Bronchial epithelial cell (primary cell): Measurements from ENCODE around the gene TBCA. TPM values are rescaled to one million over a fixed set of nuclear protein-coding genes. Genes with fewer than 3 reads are reported as not detected.

Experiments used
- DNase-seq: peaks from one replicate; pipeline ENCODE4 v3.0.0-alpha.2; 2010; ENCODE audit warnings: low read depth
- FAIRE-seq: peaks from 2 replicates; lab custom pipeline; 2011; peaks lifted over from hg19 to GRCh38; lab: Jason Lieb, UNC
- H3K27me3 ChIP-seq: 2 replicates; pipeline ENCODE4 v1.5.1; 2011; ENCODE audit warnings: low read length; ENCODE audit not compliant: control insufficient read depth, insufficient read depth
- H3K36me3 ChIP-seq: 2 replicates; pipeline ENCODE4 v1.5.1; 2011; ENCODE audit warnings: low read length; ENCODE audit not compliant: control insufficient read depth, insufficient read depth
- H3K4me3 ChIP-seq: 2 replicates; pipeline ENCODE4 v1.5.1; 2011; ENCODE audit warnings: mild to moderate bottlenecking, low read depth, low read length, control low read depth
- total RNA-seq: library from RNA; depleted of rRNA; stranded (reverse); fragments of >200 nt; gene quantifications from 2 replicates; pipeline ENCODE4 v1.2.1, GENCODE V29; 2014
- TF ChIP-seq, protein P1 (sequence below): IDR thresholded peaks from 2 replicates; pipeline ENCODE4 v1.5.1; 2011; ENCODE audit warnings: mild to moderate bottlenecking, moderate library complexity, low read length, control low read depth, inconsistent platforms; ENCODE audit not compliant: insufficient read depth, severe bottlenecking

The TBCA gene
- total RNA-seq, 1 donor from 2014 or later = 68.2 TPM

DNA sequence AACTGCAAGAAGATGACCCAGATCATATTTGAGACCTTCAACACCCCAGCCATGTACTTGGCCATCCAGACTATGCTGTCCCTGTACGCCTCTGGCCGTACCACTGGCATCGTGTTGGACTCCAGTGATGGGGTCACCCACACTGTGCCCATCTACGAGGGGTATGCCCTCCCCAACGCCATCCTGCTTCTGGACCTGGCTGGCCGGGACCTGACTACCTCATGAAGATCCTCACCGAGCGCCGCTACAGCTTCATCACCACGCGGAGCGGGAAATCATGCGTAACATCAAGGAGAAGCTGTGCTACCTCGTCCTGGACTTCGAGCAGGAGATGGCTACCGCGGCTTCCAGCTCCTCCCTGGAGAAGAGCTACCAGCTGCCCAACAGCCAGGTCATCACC lies 9.1 kb upstream of the TBCA start:
- no peaks in the 10 kb centered on the region for H3K27me3 ChIP-seq
- FAIRE-seq (no peak), DNase-seq (no peak)
- TF ChIP-seq, protein P1, sequence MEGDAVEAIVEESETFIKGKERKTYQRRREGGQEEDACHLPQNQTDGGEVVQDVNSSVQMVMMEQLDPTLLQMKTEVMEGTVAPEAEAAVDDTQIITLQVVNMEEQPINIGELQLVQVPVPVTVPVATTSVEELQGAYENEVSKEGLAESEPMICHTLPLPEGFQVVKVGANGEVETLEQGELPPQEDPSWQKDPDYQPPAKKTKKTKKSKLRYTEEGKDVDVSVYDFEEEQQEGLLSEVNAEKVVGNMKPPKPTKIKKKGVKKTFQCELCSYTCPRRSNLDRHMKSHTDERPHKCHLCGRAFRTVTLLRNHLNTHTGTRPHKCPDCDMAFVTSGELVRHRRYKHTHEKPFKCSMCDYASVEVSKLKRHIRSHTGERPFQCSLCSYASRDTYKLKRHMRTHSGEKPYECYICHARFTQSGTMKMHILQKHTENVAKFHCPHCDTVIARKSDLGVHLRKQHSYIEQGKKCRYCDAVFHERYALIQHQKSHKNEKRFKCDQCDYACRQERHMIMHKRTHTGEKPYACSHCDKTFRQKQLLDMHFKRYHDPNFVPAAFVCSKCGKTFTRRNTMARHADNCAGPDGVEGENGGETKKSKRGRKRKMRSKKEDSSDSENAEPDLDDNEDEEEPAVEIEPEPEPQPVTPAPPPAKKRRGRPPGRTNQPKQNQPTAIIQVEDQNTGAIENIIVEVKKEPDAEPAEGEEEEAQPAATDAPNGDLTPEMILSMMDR = no peak
- no peaks in the 10 kb centered on the region for H3K36me3 ChIP-seq
- no peak overlapping the region for H3K4me3 ChIP-seq

DNA sequence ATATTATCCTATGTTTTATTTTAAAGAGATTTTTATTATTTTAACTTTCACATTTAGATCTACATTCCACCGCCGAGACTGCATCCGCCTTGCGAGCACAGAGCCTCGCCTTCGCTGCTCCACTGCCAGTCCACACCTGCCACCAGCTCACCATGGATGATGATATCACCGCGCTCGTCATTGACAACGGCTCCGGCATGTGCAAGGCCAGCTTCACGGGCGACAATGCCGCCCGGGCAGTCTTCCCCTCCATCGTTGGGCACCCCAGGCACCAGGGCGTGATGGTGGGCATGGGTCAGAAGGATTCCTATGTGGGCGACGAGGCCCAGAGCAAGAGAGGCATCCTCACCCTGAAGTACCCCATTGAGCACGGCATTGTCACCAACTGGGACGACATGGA lies 8.6 kb upstream of the TBCA start:
- H3K36me3 ChIP-seq = no peaks in the 10 kb centered on the region
- DNase-seq = no peak
- TF ChIP-seq, protein P1 = no peak
- no peak overlapping the region for H3K4me3 ChIP-seq
- FAIRE-seq = no peak
- no peaks in the 10 kb centered on the region for H3K27me3 ChIP-seq

DNA sequence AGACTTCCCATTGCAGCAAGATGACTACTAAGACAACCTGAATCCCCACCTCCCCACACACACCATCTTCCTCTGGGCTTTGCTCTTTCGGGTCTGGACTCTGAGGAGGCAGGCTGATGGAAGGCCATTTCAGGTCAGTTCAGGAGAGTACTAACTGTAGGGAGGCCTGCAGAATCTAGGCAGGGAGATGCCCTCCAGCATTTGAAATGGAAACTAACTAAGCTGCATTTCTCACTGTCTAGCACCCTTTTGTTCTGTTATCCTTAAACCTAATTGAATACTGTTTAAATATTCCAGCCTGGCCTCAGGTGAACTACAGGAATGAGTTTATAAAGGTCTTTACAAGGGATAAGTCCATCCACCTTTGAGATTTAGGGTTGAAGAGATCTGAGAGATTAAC lies 4.9 kb upstream of the TBCA start:
- FAIRE-seq (no peak), DNase-seq (no peak)
- H3K36me3 ChIP-seq = no peaks in the 10 kb centered on the region
- no peaks in the 10 kb centered on the region for H3K27me3 ChIP-seq
- TF ChIP-seq, protein P1 = no peak
- no peak overlapping the region for H3K4me3 ChIP-seq

DNA sequence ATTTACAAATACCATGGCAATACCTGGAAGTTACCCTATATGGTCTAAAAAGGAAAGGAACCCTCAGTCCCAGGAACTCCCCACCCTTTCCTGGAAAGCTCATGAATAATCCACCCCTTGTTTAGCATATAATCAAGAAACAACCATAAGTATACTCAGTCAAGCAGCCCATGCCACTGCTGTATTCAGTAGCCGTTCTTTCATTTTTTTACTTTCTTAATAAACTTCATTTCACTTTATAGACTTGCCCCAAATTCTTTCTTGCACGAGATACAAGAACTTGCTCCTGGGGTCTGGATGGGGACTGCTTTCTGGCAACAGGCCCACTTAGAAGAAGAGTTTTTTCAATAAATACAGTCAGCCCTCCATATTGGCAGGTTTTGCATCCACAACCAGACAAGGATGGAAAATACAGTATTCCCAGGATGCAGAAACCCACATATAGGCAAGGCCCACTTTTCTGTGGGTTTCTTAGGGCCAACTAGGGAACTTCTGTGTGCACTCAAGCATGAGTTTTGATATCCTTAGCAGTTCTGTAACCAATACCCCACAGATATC lies 2.8 kb upstream of the TBCA start:
- Histone ChIP-seq H3K27me3 (no peaks in the 10 kb centered on the region), H3K4me3 (no peak overlapping the region), H3K36me3 (no peaks in the 10 kb centered on the region)
- no peak for DNase-seq
- TF ChIP-seq, protein P1 = no peak
- FAIRE-seq = no peak

DNA sequence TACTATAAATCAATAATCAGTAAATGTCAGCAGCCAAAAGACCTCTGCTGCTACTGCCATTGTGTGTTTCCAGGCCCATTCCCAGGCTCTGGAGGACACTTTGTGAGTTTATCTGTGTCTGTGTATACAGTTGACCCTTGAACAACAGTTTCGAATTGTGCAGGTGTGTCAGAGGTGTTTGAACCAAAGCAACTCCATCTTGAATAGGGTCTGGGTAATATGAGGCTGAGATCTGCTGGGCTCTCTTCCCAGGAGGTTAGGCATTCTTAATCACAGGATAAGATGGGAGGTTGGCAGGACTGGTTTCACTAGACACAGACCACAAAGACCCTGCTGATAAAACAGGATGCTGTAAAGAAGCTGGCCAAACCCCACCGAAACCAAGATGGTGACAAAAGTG lies 2.3 kb upstream of the TBCA start:
- Histone ChIP-seq H3K36me3 (peaks cover 1% of the 10 kb centered on the region), H3K4me3 (no peak overlapping the region), H3K27me3 (no peaks in the 10 kb centered on the region)
- DNase-seq (no peak), FAIRE-seq (no peak)
- TF ChIP-seq, protein P1 = no peak

DNA sequence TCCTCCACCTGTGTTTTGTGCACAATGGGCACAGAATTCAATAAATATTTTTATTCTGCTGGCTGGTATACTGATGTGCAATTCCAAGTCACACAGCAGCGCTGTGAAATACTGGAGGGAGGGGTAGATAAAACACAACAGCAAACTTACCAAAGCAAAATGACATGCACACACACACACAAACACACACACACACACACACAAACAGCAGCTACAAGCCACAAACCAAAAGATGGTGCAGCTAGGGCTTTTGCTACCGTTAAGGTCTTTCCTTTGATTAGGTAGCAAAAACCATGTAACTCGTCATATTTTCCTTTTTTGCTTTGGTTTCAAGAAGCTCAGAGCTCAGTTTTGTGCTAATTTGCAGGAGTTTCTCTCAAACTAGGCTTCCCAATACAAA lies 1.8 kb upstream of the TBCA start:
- no peak for FAIRE-seq
- TF ChIP-seq, protein P1 = no peak
- no peak for DNase-seq
- peaks cover 1% of the 10 kb centered on the region for H3K36me3 ChIP-seq
- H3K4me3 ChIP-seq = no peak overlapping the region
- H3K27me3 ChIP-seq = no peaks in the 10 kb centered on the region
